CD14-positive monocyte (primary cell): ENCODE measurements around the gene SETBP1. TPM values are rescaled to one million over a fixed set of nuclear protein-coding genes. Genes with fewer than 3 reads are reported as not detected.

ENCODE experiments used
- DNase-seq, 3 donors: peaks; one replicate each; pipeline ENCODE4 v3.0.0-alpha.2; 2011 to 2022
- H2AFZ ChIP-seq: 2 replicates; pipeline ENCODE4 v1.6.0; 2012; ENCODE audit warnings: mild to moderate bottlenecking, low read depth, low read length, inconsistent platforms; ENCODE audit not compliant: insufficient read depth, poor library complexity, severe bottlenecking
- H3K27ac ChIP-seq, 2 donors: 1 replicate in 1 of 2; 2 replicates in 1 of 2; pipeline ENCODE4 v1.5.1; 2012 to 2013; ENCODE audit warnings: low read length in 2 of 2, control low read depth in 1 of 2, inconsistent platforms in 1 of 2, low read depth in 1 of 2, mild to moderate bottlenecking in 1 of 2
- H3K27me3 ChIP-seq, 2 donors: one replicate each; pipeline versions ENCODE4 v1.6.0 to v1.6.1; 2011 to 2013; ENCODE audit warnings: low read length in 2 of 2; ENCODE audit not compliant: control insufficient read depth in 2 of 2, insufficient read depth in 2 of 2
- H3K36me3 ChIP-seq, 2 donors: replicated peaks in 1 of 2; 1 replicate in 1 of 2; 2 replicates in 1 of 2; pipeline versions ENCODE4 v1.5.1 to v1.6.1; 2012 to 2013; ENCODE audit warnings: low read length in 2 of 2, control low read depth in 1 of 2, inconsistent platforms in 1 of 2, mild to moderate bottlenecking in 1 of 2; ENCODE audit not compliant: insufficient read depth in 2 of 2, control insufficient read depth in 1 of 2
- H3K4me1 ChIP-seq, 2 donors: 1 replicate in 1 of 2; 2 replicates in 1 of 2; pipeline versions ENCODE4 v1.5.1 to v1.6.1; 2012 to 2013; ENCODE audit warnings: low read length in 2 of 2, control low read depth in 1 of 2, inconsistent platforms in 1 of 2, mild to moderate bottlenecking in 1 of 2, moderate library complexity in 1 of 2; ENCODE audit not compliant: insufficient read depth in 2 of 2, control insufficient read depth in 1 of 2
- H3K4me2 ChIP-seq: replicated peaks from 2 replicates; pipeline ENCODE3; 2012; ENCODE audit warnings: low read length, moderate library complexity, mild to moderate bottlenecking; ENCODE audit not compliant: poor library complexity, severe bottlenecking; ENCODE audit errors: extremely low read depth
- H3K4me3 ChIP-seq, 3 experiments: fragments of 200-600 bp in 1 of 3; sonication (generic) in 1 of 3; replicated peaks in 1 of 3; 1 replicate in 2 of 3; 2 replicates in 1 of 3; pipeline ENCODE4 v1.5.1; 2011 to 2013; ENCODE audit warnings: low read length in 3 of 3, mild to moderate bottlenecking in 3 of 3, control low read depth in 2 of 3, low read depth in 2 of 3, inconsistent platforms in 1 of 3, moderate library complexity in 1 of 3
- H3K79me2 ChIP-seq: 2 replicates; pipeline ENCODE4 v1.6.0; 2012; ENCODE audit warnings: mild to moderate bottlenecking, control low read depth, inconsistent platforms, low read length, moderate library complexity; ENCODE audit not compliant: insufficient read depth
- H3K9ac ChIP-seq: 2 replicates; pipeline ENCODE4 v1.6.0; 2017; ENCODE audit warnings: low read length, mild to moderate bottlenecking; ENCODE audit not compliant: insufficient read depth, poor library complexity, severe bottlenecking
- H3K9me3 ChIP-seq, 2 donors: replicated peaks in 1 of 2; 1 replicate in 1 of 2; 2 replicates in 1 of 2; pipeline versions ENCODE4 v1.5.1 to v1.6.1; 2012 to 2013; ENCODE audit warnings: low read length in 2 of 2, control low read depth in 1 of 2; ENCODE audit not compliant: control insufficient read depth in 1 of 2, insufficient read depth in 1 of 2
- H4K20me1 ChIP-seq: 2 replicates; pipeline ENCODE4 v1.6.0; 2012; ENCODE audit warnings: mild to moderate bottlenecking, low read length, control low read depth, moderate library complexity; ENCODE audit not compliant: insufficient read depth
- H3K27ac Mint-ChIP-seq, 7 donors: one replicate each; pipeline ENCODE4 v1.8.0; 2020; ENCODE audit warnings: mild to moderate bottlenecking in 7 of 7, mixed read lengths in 7 of 7, moderate library complexity in 6 of 7, inconsistent platforms in 2 of 7
- H3K27me3 Mint-ChIP-seq, 3 donors: one replicate each; pipeline ENCODE4 v1.8.0; 2021 to 2022; ENCODE audit warnings: low read depth in 3 of 3, mild to moderate bottlenecking in 3 of 3, mixed read lengths in 3 of 3, moderate library complexity in 3 of 3, inconsistent platforms in 1 of 3
- H3K36me3 Mint-ChIP-seq, 2 donors: one replicate each; pipeline ENCODE4 v1.8.0; 2020; ENCODE audit warnings: mixed read lengths in 2 of 2, inconsistent platforms in 1 of 2, mild to moderate bottlenecking in 1 of 2
- H3K4me1 Mint-ChIP-seq: one replicate; pipeline ENCODE4 v1.8.0; 2020; ENCODE audit warnings: mild to moderate bottlenecking, mixed read lengths
- H3K4me3 Mint-ChIP-seq, 2 donors: one replicate each; pipeline ENCODE4 v1.8.0; 2020; ENCODE audit warnings: mild to moderate bottlenecking in 2 of 2, mixed read lengths in 2 of 2, moderate library complexity in 1 of 2
- H3K9me3 Mint-ChIP-seq, 7 donors: one replicate each; pipeline ENCODE4 v1.8.0; 2020 to 2022; ENCODE audit warnings: mixed read lengths in 7 of 7, mild to moderate bottlenecking in 6 of 7, moderate library complexity in 6 of 7, inconsistent platforms in 2 of 7
- CTCF ChIP-seq: fragments of 200-600 bp; IDR thresholded peaks from one replicate; pipeline ENCODE4 v1.8.0; 2022; ENCODE audit warnings: antibody characterized with exemption, mild to moderate bottlenecking
- WGBS: methylation state at CpG from one replicate; pipeline ENCODE4 v1.1.5; 2013; ENCODE audit warnings: missing lambda C conversion rate; ENCODE audit not compliant: insufficient coverage; 5-methylcytosine and 5-hydroxymethylcytosine counted together
- intact Hi-C, 2 donors: fragments of 100-400 bp; cut with micrococcal nuclease; formaldehyde crosslinking; loops; one replicate each; pipeline versions ENCODE4 v1.15.0 to v1.15.1; 2023
- polyA plus RNA-seq, 3 donors: library from polyadenylated mRNA; depleted of rRNA in 1 of 3; unstranded in 2 of 3; stranded (reverse) in 1 of 3; fragments of 300-500 nt in 2 of 3; fragments of >200 nt in 1 of 3; fragmentation: Illumina TruSeq in 2 of 3; gene quantifications; 1 replicate in 2 of 3; 2 replicates in 1 of 3; pipeline ENCODE4 v1.2.3, GENCODE V29; 2012 to 2021

SETBP1 gene
- polyA plus RNA-seq, 3 donors, result 0.01 to 1.2 TPM; not detected in 1

GRCh38 chr18:44795241-44795640 lies 114.6 kb downstream of the SETBP1 start:
- intact Hi-C loops, result no loop called here
- no CpG with 5 or more reads among the region's 4 CpGs for WGBS
- no peak overlapping the region for H3K27ac ChIP-seq

More at GRCh38 chr18:44795241-44795640, 114.6 kb downstream of the SETBP1 start:
- H3K36me3 Mint-ChIP-seq, result peaks cover 0 to 1% of the 10 kb centered on the region in 2 donors
- Histone ChIP-seq H3K9ac (no peak overlapping the region), H3K9me3 (no peaks in the 10 kb centered on the region), H4K20me1 (no peaks in the 10 kb centered on the region), H3K4me3 (no peak overlapping the region), H3K4me2 (no peak overlapping the region), H3K4me1 (peaks cover 19 to 22% of the 10 kb centered on the region in 2 donors), H2AFZ (no peak overlapping the region), H3K79me2 (no peaks in the 10 kb centered on the region), H3K27me3 (peaks cover 16 to 18% of the 10 kb centered on the region in 2 donors), H3K36me3 (no peaks in the 10 kb centered on the region)
- H3K9me3 Mint-ChIP-seq, result peaks cover 0 to under 1% (median 0%) of the 10 kb centered on the region in 7 donors
- no peak overlapping the region for H3K4me3 Mint-ChIP-seq
- TF ChIP-seq CTCF, result no peak
- H3K27ac Mint-ChIP-seq, result no peak overlapping the region
- DNase-seq, result no peak
- peaks cover 12 to 23% (median 15%) of the 10 kb centered on the region in 3 donors for H3K27me3 Mint-ChIP-seq
- H3K4me1 Mint-ChIP-seq, result peaks cover 20% of the 10 kb centered on the region
